Transverse colon (tissue), 3 donors: ENCODE measurements around the gene NKAIN2.

Source experiments
- CTCF ChIP-seq, 5 experiments: fragments of 200-600 bp in 3 of 5; fragments of 450-650 bp in 2 of 5; sonication (generic) in 3 of 5; IDR thresholded peaks; 1 replicate in 2 of 5; 2 replicates in 3 of 5; pipeline ENCODE4 v1.5.1; 2016 to 2017; ENCODE audit warnings: antibody characterized with exemption in 5 of 5, inconsistent platforms in 3 of 5, mild to moderate bottlenecking in 2 of 5, moderate library complexity in 1 of 5
- POLR2A ChIP-seq: fragments of 450-650 bp; IDR thresholded peaks from one replicate; pipeline ENCODE4 v1.6.1; 2016; ENCODE audit warnings: antibody characterized with exemption, mild to moderate bottlenecking, moderate library complexity

DNA sequence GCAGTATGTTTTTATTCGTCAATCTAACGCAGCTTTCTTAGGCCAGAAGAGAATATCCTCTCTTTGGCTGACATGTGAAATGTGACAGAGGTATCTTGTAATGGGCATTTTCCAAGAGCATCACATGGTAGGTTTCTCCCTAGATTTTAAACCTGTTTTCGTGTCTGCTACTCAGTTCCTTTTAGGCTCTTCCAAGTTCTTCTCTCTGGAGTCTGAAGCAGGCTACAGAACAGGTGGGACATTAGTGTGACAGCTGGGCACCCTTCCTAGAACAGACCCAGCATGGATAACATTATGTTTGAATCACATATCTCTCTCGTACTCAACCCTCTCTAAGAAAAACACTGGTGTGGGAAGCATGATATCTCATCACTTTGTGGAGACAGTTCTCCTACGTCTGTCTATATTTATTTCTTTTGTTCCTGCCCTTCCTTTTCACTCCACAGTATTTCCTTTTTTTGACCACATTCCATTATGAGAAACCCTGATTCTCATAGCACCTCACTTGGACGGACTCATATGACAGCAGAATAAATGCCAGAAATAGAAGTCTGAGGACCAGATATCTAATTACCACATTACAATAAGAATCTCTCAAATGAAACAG, 263.4 kb downstream of the NKAIN2 start:
- TF ChIP-seq CTCF (IDR thresholded peaks at IDR 0.05) (no peak), POLR2A (no peak)
